ENCODE measurements around the gene AP4B1. TPM values are rescaled to one million over a fixed set of nuclear protein-coding genes. Genes with fewer than 3 reads are reported as not detected.

AP4B1 gene
- total RNA-seq, 4 donors from 2014 or later, result 2.8 to 47.8 (median 18.5) TPM

DNA sequence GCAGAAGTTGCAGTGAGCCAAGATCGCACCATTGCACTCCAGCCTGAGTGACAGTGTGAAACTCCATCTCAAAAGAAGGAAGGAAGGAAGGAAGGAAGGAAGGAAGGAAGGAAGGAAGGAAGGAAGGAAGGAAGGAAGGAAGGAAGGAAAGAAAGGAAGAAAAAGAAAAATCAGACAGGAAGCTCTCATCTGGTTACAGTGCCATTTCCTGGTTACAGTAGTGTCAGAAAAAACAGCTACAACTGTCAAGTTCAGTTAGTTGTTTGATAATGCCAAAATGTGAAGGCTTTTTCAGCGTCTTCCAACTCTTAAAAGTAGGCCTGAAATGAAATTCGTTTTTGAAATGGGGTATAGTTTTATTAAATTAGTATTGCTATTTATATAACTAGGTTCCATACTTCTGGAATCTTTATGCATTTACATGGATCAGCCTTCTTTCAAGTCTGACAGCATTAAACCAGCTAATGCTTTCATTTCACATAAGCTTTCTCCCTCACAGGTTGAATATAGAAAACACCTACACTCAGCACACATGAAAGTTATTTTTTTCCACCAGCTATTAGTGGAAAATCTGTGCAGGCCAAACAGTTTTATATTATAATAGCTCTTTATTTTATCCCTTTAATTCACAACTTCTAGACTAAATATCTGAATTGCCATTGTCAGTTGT, 54.3 kb downstream of the AP4B1 start:
- H3K4me3 ChIP-seq, result no peak overlapping the region
- intact Hi-C loops (cut with DNase I; ENCODE audit: low total_unique reads), result no loop called here
- no peak overlapping the region for H3K27ac ChIP-seq
- TF ChIP-seq, protein P1, sequence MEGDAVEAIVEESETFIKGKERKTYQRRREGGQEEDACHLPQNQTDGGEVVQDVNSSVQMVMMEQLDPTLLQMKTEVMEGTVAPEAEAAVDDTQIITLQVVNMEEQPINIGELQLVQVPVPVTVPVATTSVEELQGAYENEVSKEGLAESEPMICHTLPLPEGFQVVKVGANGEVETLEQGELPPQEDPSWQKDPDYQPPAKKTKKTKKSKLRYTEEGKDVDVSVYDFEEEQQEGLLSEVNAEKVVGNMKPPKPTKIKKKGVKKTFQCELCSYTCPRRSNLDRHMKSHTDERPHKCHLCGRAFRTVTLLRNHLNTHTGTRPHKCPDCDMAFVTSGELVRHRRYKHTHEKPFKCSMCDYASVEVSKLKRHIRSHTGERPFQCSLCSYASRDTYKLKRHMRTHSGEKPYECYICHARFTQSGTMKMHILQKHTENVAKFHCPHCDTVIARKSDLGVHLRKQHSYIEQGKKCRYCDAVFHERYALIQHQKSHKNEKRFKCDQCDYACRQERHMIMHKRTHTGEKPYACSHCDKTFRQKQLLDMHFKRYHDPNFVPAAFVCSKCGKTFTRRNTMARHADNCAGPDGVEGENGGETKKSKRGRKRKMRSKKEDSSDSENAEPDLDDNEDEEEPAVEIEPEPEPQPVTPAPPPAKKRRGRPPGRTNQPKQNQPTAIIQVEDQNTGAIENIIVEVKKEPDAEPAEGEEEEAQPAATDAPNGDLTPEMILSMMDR (IDR thresholded peaks at IDR 0.05), result no peak
- no peak for TF ChIP-seq POLR2A (IDR thresholded peaks at IDR 0.05)
- DNase-seq, result no peak
- no peaks in the 10 kb centered on the region for H3K36me3 ChIP-seq
- H3K4me1 ChIP-seq, result no peaks in the 10 kb centered on the region
- no peaks in the 10 kb centered on the region for H3K27me3 ChIP-seq
- no peaks in the 10 kb centered on the region for H3K9me3 ChIP-seq

DNA sequence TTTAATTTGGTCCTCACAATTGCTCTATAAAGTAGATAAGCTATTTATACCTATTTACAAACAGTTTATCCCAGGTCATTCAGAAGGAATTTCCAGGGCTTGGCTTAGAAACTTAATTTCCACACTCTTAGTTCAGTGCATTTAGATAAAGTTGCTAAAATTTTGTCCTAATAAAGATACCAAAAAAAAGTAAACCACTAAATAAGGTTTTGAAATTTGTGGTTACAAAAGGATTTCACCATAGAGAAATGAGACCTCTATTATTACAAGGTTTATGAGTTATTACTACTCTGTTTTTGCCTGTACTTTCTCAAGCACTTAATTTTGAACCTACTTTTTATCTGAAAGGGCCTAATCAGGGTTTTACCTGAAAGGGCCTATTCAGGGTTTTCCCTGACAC, 55.5 kb downstream of the AP4B1 start:
- no peak for DNase-seq
- H3K9me3 ChIP-seq, result no peaks in the 10 kb centered on the region
- no peaks in the 10 kb centered on the region for H3K27me3 ChIP-seq
- no peak overlapping the region for H3K27ac ChIP-seq
- H3K4me3 ChIP-seq, result no peak overlapping the region
- no peaks in the 10 kb centered on the region for H3K4me1 ChIP-seq
- intact Hi-C loops (cut with DNase I; ENCODE audit: low total_unique reads), result no loop called here
- TF ChIP-seq, protein P1 (IDR thresholded peaks at IDR 0.05), result no peak
- TF ChIP-seq POLR2A (IDR thresholded peaks at IDR 0.05), result no peak
- no peaks in the 10 kb centered on the region for H3K36me3 ChIP-seq

DNA sequence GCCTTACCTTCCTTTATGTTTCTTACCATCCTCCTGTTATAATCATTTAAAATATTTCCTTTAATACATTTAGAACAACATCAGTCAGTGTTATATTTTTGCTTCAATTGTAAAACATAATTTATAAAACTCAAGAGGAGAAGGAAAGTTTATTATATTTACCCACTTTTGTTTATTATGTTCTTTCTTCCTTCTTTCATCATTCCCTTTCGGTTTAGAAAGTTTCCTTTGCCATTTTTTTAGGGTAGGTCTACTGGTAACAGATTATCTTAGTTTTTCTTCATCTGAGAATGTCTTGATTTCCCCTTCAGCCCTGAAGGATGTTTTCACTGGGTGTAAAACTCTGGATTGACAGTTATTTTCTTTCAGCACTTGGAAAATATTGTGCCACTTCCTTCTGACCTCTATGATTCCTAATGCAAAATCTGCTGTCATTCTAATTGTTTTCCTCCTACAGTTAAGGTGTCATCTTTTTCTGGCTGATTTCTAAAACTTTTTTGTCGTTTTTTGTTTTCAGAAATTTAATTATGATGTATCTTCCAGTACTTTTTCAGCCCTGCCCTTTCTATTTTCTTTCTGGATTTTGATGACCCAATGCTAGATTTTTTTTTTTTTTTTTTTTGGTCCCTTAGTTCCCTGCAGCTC, 58.1 kb downstream of the AP4B1 start:
- no peaks in the 10 kb centered on the region for H3K36me3 ChIP-seq
- intact Hi-C loops (cut with DNase I; ENCODE audit: low total_unique reads), result no loop called here
- H3K27me3 ChIP-seq, result no peaks in the 10 kb centered on the region
- no peaks in the 10 kb centered on the region for H3K4me1 ChIP-seq
- no peak overlapping the region for H3K27ac ChIP-seq
- H3K9me3 ChIP-seq, result no peaks in the 10 kb centered on the region
- TF ChIP-seq, protein P1 (IDR thresholded peaks at IDR 0.05), result no peak
- no peak for TF ChIP-seq POLR2A (IDR thresholded peaks at IDR 0.05)
- no peak overlapping the region for H3K4me3 ChIP-seq
- no peak for DNase-seq

Other genes starting within 250 kb of the AP4B1 start
- gene PHTF1, start 145.3 kb downstream of the AP4B1 start, total RNA-seq, result 10 to 100 TPM in 3 of 4 donors, 1 to 10 TPM in 1; 7.6 to 30.3 (median 17.0) TPM
- 10 to 100 TPM; 33.5 to 56.4 (median 38.3) TPM for gene RSBN1, start 92.3 kb downstream of the AP4B1 start, total RNA-seq
- 1 to 10 TPM in 3 of 4 donors, under 1 TPM in 1; 0.85 to 8.8 (median 2.1) TPM for gene PTPN22, start 33.1 kb downstream of the AP4B1 start, total RNA-seq
- 1 to 10 TPM in 2 of 4 donors, not detected in 2; 1.4 to 3.1 TPM for gene BCL2L15, start 17.2 kb downstream of the AP4B1 start, total RNA-seq
- 1 to 10 TPM; 1.5 to 7.2 (median 3.9) TPM for gene DCLRE1B, start 527 bp upstream of the AP4B1 start, total RNA-seq
- gene HIPK1, start 24.5 kb upstream of the AP4B1 start, total RNA-seq, result 10 to 100 TPM; 21.5 to 92.7 (median 39.7) TPM
- gene OLFML3, start 74.7 kb upstream of the AP4B1 start, total RNA-seq, result 100 to 1,000 TPM in 2 of 4 donors, 10 to 100 TPM in 2; 86.6 to 302 (median 122) TPM
- gene SYT6, start 249.1 kb upstream of the AP4B1 start, total RNA-seq, result under 1 TPM in 2 of 4 donors, not detected in 2; 0.29 to 0.55 TPM